Measurements from ENCODE around the gene FBXL4.

DNA sequence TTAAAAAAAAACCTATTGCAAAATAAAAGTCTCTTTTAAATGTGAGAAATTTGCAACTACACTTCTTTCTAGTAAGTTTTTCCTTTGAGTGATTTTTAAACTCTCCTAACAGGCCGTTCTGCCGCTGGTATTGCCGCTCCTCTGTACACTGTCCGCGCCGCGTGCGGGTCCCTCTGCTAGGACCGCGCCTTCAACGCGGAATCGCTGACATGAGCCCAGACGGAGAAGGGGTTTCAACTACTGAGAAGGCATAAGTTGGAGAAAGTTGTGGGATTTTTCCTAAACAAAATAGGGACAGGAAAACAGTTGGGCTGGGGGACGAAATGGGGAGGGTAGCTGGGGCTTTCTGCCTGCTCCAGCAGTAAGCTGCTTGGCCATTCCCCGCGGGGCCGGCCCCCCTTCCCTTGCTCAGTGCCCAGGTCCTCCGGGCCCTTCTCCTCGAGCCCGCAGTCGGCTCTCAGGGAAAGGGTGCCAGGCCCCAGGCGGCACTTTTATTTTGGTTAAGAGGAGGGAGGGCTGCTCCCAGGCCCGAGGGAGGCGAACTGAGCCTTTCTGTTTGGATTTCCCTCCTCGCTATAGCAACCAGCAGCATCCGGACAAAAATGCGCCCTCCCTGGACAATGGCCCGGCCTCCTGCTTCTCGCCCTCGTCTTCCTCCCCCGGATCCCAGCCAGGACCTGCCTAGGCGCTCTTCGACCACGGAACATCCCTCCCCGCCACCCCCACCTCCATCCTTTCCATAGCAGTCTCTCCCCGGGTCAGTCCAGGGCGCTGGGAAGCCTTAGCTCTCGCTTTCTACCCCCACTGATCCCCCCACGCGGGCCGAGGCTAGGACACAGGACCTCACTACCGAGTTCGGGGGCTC lies 120.2 kb downstream of the FBXL4 start:
- TF ChIP-seq, protein P1, sequence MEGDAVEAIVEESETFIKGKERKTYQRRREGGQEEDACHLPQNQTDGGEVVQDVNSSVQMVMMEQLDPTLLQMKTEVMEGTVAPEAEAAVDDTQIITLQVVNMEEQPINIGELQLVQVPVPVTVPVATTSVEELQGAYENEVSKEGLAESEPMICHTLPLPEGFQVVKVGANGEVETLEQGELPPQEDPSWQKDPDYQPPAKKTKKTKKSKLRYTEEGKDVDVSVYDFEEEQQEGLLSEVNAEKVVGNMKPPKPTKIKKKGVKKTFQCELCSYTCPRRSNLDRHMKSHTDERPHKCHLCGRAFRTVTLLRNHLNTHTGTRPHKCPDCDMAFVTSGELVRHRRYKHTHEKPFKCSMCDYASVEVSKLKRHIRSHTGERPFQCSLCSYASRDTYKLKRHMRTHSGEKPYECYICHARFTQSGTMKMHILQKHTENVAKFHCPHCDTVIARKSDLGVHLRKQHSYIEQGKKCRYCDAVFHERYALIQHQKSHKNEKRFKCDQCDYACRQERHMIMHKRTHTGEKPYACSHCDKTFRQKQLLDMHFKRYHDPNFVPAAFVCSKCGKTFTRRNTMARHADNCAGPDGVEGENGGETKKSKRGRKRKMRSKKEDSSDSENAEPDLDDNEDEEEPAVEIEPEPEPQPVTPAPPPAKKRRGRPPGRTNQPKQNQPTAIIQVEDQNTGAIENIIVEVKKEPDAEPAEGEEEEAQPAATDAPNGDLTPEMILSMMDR (IDR thresholded peaks at IDR 0.05; ENCODE audit: insufficient read depth, low read length): no peak
- TF ChIP-seq POLR2AphosphoS5 (IDR thresholded peaks at IDR 0.05; ENCODE audit: low read depth): no peak

Measured in HL-60 (cell line).